ENCODE data around the gene KLK8. TPM values are rescaled to one million over a fixed set of nuclear protein-coding genes. Genes with fewer than 3 reads are reported as not detected.
A peak's percentile ranks its signal among the peaks of the same experiment; 100 is the strongest.

The KLK8 gene
- total RNA-seq, 4 donors from 2014 or later, result 32.8 to 235 (median 191) TPM

- peaks cover 0 to 75% (median 0%) of the 10 kb centered on the region in 4 donors for H3K27me3 ChIP-seq
- peak within 1 kb of the TSS in 1 of 4 donors; percentile 24 for H3K4me3 ChIP-seq
- H3K9me3 ChIP-seq, result no peaks in the 10 kb centered on the region
- intact Hi-C loops (cut with DNase I), result no loop called here
- no peaks in the 10 kb centered on the region for H3K36me3 ChIP-seq
- TF ChIP-seq CTCF (IDR thresholded peaks at IDR 0.05) (no peak), POLR2A (IDR thresholded peaks at IDR 0.05) (no peak)
- peak within 1 kb of the TSS; percentile 31 to 57 (median 55) for H3K27ac ChIP-seq
- DNase-seq, result no peak
- peaks cover 10 to 50% (median 13%) of the 10 kb centered on the region in 3 donors for H3K4me1 ChIP-seq
- 39 to 72% methylated on average over 7 to 11 of the region's 19 CpGs for WGBS, 2 donors
Measured at GRCh38 chr19:50969413-50969760, 32.0 kb downstream of the KLK8 start, which contains the start of gene KLK6. Gene KLK6 (minus strand): TSS chr19:50969591. CDS start chr19:50968104, 1,487 bp downstream.

DNA sequence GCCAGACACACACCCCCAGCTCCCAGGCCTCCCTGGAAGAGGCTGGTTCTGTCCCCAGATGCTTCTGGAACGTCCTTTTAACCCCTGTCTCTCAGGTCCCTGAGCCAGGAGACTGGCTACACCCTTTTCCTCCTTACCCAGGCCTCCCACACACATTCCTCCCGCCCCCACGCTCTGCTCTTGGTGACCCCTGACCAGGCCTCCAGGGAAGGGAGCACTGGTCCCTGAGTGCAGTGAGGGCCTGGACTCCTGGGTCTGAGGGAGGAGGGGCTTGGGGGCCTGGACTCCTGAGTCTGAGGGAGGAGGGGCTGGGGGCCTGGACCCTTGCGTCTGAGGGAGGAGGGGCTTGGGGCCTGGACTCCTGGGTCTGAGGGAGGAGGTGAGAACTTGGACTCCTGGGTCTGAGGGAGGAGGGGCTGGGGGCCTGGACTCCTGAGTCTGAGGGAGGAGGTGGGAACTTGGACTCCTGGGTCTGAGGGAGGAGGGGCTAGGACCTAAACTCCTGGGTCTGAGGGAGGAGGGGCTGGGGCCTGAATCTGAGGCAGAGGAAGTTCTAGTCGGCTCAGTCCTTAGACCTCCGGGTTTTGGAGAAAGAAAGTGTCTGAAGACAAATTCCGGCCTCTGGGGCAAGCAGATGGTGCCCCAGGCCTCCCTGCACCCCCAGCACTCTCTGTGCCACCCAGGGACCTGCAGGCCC, 32.5 kb downstream of the KLK8 start:
- peak overlapping the region; percentile 31 to 57 (median 55) for H3K27ac ChIP-seq
- no peaks in the 10 kb centered on the region for H3K9me3 ChIP-seq
- TF ChIP-seq POLR2A (IDR thresholded peaks at IDR 0.05) (no peak), CTCF (IDR thresholded peaks at IDR 0.05) (no peak)
- DNase-seq, result no peak
- peak overlapping the region in 1 of 4 donors; percentile 24 for H3K4me3 ChIP-seq
- peaks cover 0 to 80% (median 0%) of the 10 kb centered on the region in 4 donors for H3K27me3 ChIP-seq
- 0 to 40% methylated on average over 1 to 3 of the region's 7 CpGs for WGBS, 2 donors
- intact Hi-C loops (cut with DNase I), result no loop called here
- H3K4me1 ChIP-seq, result peaks cover 10 to 50% (median 13%) of the 10 kb centered on the region in 3 donors
- H3K36me3 ChIP-seq, result no peaks in the 10 kb centered on the region

GRCh38 chr19:50967929-50968715, 33.3 kb downstream of the KLK8 start:
- Histone ChIP-seq H3K4me1 (peaks cover 10 to 48% (median 13%) of the 10 kb centered on the region in 3 donors), H3K4me3 (no peak overlapping the region), H3K9me3 (no peaks in the 10 kb centered on the region), H3K36me3 (no peaks in the 10 kb centered on the region), H3K27ac (no peak overlapping the region), H3K27me3 (peaks cover 0 to 79% (median 0%) of the 10 kb centered on the region in 4 donors)
- DNase-seq, result no peak
- intact Hi-C loops (cut with DNase I), result no loop called here
- no peak for TF ChIP-seq CTCF (IDR thresholded peaks at IDR 0.05)
- TF ChIP-seq POLR2A (IDR thresholded peaks at IDR 0.05), result no peak
- 51 to 70% methylated on average over 11 to 13 of the region's 20 CpGs for WGBS, 2 donors

- TF ChIP-seq POLR2A (IDR thresholded peaks at IDR 0.05) (no peak), CTCF (IDR thresholded peaks at IDR 0.05) (no peak)
- H3K9me3 ChIP-seq, result no peaks in the 10 kb centered on the region
- H3K27me3 ChIP-seq, result peaks cover 0 to 43% (median 0%) of the 10 kb centered on the region in 4 donors
- intact Hi-C loops (cut with DNase I), result no loop called here
- no peaks in the 10 kb centered on the region for H3K36me3 ChIP-seq
- H3K4me3 ChIP-seq, result no peak overlapping the region
- WGBS, 2 donors, result 87 to 89% methylated on average over 3 of the region's 3 CpGs
- H3K4me1 ChIP-seq, result peaks cover 3 to 25% (median 6%) of the 10 kb centered on the region in 3 donors
- DNase-seq, result no peak
- H3K27ac ChIP-seq, result no peak overlapping the region
Measured at GRCh38 chr19:50964266-50964665, 37.1 kb downstream of the KLK8 start.

GRCh38 chr19:50963381-50963780, 38.0 kb downstream of the KLK8 start:
- Histone ChIP-seq H3K36me3 (no peaks in the 10 kb centered on the region), H3K4me1 (peaks cover 0 to 16% (median 0%) of the 10 kb centered on the region in 3 donors), H3K4me3 (no peak overlapping the region), H3K27ac (no peak overlapping the region), H3K27me3 (peaks cover 0 to 41% (median 0%) of the 10 kb centered on the region in 4 donors), H3K9me3 (no peaks in the 10 kb centered on the region)
- no peak for DNase-seq
- TF ChIP-seq CTCF (IDR thresholded peaks at IDR 0.05) (no peak), POLR2A (IDR thresholded peaks at IDR 0.05) (no peak)
- intact Hi-C loops (cut with DNase I), result no loop called here
- 45 to 94% methylated on average over 1 to 4 of the region's 6 CpGs for WGBS, 2 donors

All from esophagus squamous epithelium (tissue), 5 donors.